ENCODE data around the gene PGA5.

The PGA5 gene

DNA sequence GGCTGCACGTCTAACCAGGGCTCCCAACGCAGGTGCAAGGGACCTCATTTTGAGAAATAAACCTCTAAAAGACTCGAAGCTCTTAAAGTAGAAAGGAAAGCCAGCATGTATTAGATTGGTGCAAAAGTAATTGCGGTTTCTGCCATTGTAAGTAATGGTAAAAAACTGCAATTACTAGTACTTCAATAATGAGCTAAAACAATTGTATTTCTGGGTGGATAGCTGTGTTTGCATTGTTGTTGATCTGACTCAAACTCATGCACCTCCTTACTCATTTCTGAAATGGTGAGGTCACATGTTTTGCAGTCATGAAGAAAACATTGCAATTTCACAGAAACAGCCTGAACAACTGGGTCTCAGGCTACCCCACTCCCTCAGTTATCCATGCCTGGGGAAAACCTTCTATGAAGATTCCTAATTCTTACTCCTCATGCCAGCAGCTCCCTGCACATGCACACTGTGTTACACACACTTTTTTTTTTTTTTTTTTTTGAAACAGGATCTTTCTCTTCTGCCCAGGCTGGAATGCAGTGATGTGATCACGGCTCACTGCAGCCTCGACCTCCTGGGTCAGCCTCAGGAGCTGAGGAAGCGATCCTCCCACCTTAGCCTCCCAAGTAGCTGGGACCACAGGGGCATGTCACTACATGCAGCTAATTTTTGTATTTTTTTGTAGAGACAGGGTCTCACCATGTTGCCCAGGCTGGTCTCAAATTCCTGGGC, 29.5 kb downstream of the PGA5 start:
- peak; percentile 29 to 67 for DNase-seq

DNA sequence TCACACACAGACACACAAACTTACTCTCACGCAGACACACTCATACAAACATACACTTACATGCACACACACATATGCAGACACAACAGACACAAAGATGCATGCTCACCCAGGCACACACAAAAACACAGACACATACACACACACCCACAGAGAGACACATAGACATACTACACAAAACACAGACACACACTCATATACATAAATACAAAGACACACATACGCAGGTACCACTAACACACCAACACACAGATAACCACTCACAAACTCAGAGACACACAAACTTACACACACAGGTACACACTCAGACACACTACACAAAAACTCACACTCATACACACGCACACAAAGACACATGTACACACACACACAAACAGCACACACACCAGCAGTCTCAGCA, 31.8 kb downstream of the PGA5 start:
- no peak for DNase-seq

DNA sequence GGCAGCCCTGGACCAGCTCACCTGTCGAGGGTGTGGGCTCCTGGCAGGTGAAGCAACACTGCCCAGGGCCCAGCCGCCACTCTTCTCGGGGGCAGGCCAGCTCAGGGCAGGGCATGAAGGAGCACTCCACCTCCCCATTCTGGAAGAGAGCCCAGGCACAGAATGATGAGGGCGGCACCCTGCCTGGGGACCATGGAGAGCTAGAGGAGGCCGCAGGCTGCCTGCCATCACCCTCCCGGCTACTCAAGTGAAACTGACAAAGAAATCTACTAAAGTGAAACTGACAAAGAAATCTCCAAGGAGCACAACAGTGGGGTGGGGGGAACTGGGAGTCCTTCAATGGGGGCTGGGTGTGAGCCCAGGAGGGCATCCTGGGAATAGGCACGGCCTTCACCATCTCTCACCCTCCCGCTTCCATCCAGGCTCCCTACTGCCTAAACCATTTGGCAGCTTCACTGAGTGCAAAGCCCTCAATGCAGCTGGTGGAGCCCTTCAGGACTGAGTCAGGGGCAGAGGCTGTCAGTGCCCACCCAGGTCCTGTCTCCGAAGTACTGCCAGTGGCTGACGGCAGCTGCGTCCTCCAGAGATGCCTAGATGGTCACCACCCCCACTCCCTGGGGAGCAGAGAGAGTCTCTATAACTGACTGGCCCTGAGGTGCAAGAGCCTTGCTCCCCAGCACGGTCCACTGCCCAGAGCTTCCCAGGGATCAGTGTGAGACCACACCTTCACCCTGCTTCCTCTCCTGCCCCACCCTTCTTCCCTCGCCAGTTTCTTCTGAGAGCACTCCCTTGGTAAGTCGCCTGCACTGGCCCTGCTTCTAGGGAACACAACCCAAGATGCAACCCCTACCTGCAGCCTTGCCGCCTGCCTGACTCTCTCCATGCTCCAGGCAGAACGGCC, 32.5 kb downstream of the PGA5 start:
- DNase-seq, result no peak

DNA sequence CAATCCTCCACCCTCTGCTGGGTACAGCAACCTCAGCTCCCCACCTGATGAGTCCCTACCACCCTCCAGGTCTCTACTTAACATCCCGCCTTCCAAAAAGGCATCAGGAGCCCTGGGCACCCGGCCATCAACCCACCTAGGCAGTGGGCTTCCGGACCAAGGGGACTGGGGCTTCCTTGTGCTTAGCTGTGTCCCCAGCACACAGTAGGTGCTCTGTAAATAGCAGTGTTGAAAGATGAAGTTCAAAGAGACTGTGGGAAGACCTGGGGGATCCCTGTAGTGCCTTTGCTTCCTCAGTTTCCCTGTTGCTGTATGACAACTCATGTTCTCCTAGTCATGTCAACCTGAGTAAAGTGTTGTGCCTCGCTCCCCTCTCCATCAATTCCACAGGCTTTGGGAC, 33.1 kb downstream of the PGA5 start:
- DNase-seq, result no peak

DNA sequence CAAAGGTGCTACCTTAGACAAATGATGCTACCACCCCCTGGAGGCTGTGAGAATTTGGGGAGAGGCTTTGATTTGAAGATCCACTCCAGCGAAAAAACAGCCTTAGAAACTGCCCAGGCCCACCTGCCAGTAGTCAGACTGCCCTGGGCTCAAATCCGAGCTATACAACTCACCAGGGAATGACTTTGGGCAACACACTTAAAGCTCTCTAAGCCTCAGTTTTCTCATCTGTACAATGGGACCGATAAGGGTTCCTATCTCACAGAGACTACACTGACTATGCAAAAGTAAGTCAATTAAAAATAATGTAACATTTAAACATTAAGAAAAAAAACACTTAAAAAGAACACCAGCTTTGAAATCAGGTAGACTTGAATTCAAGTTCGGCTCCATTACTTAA, 34.2 kb downstream of the PGA5 start:
- DNase-seq, result no peak

DNA sequence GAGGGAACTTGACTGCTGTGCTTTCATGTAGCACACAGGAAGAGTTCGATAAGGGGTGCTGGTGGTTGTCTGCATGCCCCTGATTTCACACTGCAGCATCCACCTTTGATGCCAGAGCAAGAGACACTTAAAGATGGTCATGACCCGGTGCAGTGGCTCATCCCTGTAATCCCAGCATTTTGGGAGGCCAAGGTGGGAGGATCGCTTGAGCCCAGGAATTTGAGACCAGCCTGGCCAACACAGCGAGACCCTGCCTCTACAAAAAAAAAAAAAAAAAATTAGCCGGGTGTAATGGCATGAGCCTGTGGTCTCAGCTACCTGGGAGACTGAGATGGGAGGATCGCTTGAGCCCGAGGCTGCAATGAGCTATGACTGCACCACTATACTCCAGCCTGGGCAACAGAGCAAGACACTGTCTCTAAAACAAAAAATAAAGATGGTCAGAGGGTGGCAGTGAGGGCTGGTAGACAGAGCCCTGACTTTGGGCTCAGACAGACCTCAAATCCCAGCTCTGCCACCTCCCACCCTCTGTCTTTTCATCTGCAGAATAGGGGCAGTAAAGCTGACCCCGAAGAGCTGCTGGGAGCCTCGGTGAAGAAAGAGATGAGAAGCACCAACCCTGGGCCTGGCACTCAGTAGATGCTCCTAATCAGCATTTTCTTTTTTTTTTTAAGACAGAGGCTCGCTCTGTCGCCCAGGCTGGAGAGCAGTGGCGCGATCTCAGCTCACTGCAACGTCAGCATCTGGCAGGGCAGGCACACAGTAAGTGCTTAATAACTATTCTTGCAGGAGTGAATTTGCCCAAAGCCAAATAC, 36.4 kb downstream of the PGA5 start:
- DNase-seq, result no peak

DNA sequence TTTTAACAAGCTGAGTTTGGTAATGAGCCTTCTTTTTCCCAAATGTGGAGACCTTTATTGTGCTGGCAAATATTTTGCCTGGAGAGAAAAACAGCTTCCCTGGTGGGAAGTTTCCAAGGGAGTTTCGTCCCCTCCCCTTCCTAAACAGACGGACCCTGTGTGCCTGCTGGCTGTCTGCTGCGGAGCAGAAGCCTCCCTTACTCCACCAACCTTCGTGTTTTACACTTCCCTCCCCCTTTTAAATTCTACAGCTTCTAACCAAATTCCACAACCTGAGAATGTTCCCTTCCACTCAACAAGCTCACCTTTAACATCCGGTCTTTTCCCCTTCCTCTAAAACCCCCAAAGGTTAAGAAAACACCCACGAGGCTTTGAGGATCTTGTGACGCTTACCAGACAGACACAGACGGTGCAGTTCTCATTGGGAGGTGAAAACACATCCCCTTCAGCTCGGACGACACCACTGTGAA, 37.1 kb downstream of the PGA5 start:
- DNase-seq, result no peak

DNA sequence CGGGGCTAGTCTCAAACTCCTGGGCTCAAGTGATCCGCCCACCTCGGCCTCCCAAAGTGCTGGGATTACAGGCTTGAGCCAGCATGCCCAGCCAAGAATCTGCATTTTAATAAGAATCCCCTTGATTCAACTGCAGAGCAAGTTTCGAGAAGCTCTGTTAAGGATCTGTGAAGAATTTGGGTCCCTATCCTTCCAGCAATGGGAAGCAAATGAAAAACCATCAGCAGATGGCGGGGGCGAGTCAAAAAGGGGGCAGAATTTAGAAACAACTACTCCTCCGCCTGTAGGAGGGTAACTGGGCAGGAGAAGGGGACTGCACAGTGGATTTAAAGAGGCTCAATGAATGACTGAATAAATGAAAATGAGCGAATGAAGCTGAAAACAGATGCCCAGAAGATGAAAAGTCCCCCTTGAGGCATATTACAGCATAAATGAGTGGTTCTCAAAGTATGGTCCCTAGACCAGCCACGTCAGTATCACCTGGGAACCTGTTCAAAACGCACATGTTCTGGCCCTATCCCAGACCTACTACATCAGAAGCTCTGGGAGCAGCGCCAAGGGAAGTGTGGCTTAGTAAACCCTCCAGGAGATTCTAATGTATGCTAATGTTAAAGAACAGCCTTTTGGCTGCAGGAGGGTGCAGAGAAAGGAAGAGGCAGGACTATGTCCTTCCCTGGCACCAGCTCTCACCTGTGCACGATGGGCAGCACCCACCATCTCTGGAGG, 39.1 kb downstream of the PGA5 start:
- DNase-seq, result no peak

DNA sequence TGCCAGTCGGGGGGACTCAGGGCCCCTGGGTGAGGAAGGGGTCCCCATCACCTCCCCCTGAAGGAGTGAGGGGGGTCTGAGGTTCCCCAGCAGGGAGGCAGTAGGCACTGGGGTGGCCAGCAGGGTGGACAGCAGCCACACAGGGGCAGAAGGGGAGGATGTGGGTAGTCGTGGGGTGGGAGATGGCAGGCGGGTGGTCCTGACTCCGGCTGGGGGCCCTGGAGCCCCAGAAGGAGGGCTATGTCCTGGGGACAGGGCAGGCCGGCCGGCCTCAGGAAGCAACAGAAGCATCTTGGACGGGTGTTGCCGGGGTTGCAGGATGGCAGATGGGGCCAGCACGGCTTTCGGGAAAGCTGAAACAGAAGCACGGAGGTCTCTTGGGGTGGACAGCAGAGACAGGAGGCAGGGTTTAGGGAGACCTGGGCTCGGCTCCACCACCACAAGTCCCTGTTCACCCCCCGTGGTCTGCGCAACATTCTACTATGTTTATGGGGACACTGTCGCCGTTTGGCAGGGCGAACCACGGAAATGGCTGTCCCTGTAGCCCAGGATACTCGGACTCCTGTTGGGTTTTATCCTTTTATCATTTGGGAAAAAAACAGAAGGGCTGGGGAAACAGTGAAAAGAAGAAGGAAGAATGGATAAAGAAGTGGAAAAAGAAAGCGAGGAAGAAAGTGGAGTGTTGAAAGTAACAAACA, 40.1 kb downstream of the PGA5 start:
- DNase-seq, result no peak

DNA sequence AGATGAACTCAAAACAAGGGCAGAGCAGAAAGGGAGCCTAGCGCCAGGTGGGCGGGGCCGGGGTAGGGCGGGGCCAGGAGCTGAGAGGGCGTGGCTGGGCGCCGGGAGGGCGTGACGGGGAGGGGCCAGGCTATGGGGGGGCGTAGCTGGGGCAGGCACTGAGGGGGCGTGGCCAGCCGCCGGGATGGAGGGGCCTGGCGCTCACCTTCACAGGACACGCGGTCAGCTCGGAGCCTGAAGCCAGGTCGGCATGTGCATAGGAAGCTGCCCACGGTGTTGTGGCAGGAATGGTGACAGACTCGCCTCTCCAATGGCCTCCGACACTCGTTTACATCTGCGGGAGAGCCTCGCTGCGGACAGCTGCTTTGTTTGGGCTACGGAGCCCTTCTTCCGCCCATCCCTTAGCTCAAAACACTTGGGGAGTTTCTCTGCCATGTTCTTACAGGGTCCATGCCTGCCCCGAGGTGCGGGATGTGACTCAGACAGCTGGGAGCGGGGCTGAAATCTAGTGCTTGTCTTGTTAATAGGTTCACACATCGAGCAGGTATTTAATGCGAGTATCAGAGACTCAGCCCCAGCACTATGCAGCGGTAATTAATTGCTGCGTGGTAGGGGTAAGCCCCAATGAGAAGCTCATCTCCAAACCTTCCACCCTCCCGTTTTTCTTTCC, 40.7 kb downstream of the PGA5 start:
- peak in 1 of 2 donors; percentile 25 for DNase-seq

DNA sequence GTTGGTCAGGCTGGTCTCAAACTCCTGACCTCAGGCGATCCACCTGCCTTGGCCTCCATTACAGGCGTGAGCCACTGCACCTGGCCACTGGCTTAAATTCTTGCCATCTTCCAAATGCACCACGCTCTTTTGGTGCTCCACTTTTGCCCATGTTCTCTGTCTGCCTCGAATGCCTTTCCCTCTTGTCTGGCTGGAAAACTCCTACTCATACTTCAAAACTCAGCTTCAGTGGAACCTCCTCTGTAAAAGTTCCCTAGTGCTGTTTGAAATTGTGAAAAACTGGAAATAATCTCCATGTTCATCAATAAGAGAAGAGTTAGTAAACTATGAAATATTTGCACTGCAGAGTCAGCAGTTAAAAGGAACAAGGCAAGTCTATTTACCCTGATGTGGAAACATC, 42.6 kb downstream of the PGA5 start:
- peak in 1 of 2 donors; percentile 29 for DNase-seq

DNA sequence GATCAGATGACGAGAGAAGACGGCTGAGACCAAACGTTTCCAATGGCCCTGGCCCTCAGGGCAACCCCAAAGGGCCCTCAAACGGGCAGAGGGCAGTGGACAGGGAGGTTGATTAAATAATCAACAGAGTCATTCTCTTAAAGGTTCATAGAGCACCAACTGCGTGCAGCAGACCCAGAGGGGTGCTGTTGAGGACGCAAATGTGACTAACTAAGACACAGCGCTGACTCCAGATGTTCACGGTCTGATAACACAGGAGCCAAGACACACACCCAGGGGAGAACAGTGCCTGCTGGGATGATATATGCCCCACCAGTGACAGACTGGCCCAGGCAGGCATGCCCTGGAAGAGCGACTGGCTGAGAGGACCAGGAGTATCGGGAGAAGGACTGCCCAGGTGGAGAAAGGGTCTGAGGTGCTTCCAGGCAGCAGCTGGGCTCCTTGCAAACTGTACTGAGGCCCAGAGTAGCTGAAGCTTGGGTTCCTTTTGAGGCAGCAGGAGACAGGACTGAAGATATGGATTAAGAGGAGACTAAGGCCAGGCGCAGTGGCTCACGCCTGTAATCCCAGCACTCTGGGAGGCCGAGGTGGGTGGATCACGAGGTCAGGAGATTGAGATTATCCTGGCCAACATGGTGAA, 46.5 kb downstream of the PGA5 start:
- no peak for DNase-seq

DNA sequence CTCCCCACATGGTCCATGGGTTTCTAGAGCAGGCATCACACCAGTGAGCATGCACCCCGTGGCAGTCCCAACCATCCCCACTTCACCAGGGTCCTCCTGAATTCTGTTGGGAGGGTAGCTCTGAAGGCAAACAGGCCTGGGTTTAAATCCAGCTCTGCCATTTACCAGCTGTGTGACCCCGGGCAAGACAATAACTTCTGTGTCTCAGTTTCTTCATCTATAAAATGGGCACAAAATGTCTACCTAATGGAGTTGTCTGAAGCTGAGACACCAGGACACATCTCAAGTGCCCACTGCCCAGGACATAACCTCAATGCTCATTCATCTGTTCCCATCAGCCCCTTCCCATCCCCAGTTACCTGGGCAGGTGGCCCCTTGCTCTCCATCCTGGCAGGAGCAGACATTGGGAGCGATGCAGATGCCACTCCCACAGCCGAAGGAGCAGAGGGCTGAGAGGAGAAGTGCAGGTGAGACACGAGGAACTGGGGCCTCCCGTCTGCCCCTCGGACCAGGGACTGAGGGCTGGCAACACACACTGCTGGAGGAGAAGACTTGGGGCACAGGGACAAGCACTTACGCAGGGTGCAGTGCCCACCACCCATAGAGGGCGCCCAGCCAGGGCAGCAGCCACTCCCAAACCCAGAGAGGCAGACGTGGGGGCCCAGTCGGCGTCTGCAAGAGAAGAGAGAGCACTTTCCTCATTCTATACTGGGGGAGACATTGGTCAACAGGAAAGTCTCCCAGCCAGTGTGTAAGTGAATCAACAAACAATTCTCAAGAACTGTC, 50.1 kb downstream of the PGA5 start:
- DNase-seq, result no peak

DNA sequence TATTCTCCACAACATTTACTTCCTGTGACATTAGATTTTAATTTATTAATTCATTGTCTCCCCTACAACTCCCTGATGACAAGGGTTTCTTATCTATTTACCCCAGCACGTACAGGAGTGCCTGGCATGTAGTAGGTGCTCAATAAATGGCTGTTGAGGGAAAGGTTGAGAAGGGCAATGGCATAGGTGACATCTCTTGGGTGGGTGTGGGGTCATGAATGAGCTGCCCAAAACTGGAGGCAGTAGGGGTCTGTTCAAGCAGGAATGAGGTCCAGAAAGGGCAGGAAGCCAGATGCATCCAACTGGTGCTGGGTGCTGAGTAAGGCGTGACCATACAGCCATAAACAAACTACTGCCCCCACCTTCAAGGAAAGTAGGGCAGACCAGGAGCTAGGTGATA, 51.4 kb downstream of the PGA5 start:
- no peak for DNase-seq

DNA sequence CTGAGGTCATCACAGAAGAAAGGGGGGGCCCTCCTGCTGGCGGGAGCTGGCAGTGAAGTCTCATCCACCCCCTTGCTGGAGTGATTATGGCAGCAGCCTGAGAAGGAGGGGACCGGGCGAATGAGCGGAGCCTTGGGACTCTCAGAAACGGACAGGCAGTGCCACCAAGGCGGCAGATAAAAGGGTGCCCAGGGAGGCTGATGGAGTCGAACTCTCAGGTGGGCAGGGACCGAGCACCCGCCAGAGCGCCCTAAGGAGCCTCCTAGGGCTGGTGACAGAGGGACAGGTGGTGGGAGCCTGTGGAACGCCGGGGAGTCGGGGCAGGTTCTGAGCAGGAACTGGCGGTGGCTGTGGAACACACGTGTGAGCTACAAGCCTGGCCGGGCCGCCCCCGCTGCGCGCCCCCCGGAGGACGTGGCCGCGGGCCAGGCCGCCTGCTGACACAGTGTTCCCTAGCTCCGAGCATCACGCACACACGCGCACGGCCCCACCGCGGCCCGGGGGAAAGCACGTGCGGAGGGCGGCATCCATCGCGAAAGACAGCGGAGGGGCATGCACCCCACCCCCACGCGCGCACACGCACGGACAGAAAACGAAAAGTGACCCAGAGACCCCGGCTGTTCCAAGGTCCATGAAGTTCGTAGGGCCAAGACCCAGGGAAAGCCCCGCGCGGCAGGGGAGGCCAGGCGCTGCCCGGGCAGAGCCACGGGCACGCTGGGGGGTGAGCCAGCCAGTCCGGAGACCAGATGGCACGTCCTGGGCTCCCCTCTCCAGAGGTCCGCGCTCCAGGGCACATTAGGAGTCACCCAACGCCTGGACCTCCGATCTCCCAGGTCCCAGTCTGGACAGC, 53.1 kb downstream of the PGA5 start:
- peak; percentile 33 to 38 for DNase-seq

DNA sequence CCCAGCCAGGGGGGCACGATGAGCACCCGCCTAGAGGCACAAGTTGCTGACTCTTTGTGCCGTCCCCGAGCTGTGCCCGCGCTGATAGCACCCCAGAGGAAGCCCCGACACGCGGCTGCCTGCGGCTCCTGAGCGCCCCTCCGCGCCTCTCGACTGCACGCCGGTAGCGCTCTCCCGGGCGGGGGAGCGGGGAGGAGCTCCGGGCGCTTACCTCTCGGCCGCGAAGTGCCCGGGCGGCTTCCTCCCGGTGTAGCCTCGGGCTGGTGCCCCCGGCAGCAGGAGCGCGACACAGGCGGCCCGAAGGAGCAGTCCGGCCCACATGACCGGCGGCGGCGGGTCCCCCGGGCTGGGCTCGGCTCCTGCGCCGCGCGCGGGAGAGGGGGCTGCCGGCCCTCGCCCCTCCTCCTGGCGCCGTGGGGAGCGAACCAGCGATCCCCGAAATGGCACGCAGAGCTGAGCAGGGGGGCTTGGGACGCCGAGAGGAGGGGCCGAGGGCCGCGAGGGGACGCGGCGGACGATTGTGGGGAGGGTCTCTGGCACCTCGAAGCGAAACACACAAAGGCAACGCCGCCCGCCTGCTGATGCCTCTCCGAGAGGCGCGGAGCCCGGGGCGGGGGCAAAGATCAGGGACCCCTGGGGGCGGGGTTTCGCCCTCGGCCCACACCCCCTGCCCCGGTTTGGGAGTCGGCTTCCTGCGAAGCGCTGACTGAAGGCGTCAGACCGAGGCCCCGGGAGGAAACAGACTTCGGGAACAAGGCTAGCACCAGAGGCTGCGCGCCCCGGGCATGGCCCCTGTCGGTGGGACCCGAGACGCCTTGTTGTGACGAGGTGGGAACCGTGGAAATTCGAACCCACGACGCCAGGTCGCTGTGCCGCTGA, 54.0 kb downstream of the PGA5 start, which contains the start of gene VWCE:
Gene VWCE (minus strand): TSS at position 600 of the 879 bp plus-strand sequence. CDS start 279 bp downstream, at position 321.
- peak; percentile 25 for DNase-seq

DNA sequence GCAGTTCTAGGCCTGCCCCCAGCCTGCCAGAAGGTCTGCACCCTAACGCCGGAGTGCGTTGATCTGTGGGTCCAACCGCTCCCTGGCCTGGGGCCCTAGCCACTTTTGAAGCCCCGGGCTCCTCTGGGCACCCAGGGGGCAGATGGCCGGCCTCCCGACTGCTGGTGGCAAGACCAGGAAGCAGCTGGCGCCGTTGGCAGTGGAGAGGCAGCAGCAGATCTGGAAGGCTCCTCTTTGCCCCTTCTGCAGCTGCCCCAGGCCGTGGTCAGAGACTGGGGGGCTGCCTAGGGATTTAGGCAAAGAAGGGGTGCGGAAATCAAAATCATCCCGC, 54.6 kb downstream of the PGA5 start:
- DNase-seq, result no peak

DNA sequence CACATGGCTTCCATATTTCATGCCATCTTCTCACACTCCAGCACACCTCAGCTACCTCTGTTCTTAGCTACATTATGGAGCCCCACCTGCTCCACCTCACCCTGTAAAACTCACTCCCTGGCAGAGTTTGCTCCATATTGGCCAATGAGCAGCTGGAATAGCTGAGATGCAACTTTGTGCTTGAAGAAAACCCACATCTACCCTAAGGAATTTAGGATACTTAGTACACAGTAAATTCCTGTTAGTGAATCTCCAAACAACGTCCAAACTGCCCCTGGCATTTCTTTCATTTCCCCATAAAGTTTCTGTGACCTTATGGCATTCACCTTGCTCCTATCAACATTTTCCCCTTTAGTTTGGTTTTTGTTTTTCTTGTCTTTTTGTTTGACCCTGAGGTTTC, 56.4 kb downstream of the PGA5 start:
- no peak for DNase-seq

Data from inflammatory macrophage treated with lipopolysaccharide for 1 hour (primary cell).